Right atrium auricular region (tissue), 2 donors: ENCODE measurements around the gene EPAS1. TPM values are rescaled to one million over a fixed set of nuclear protein-coding genes. Genes with fewer than 3 reads are reported as not detected.

Experiments
- DNase-seq: peaks from one replicate; pipeline ENCODE4 v3.0.0-alpha.2; 2019; ENCODE audit warnings: low spot score
- H3K27ac ChIP-seq, 2 donors: fragments of 200-600 bp; sonication (generic); 1 replicate in 1 of 2; 2 replicates in 1 of 2; pipeline ENCODE4 v1.5.1; 2016 to 2019
- H3K27me3 ChIP-seq, 2 donors: fragments of 200-600 bp; sonication (generic); one replicate each; pipeline versions ENCODE4 v1.5.1 to v1.6.0; 2017 to 2019
- H3K36me3 ChIP-seq: fragments of 200-600 bp; sonication (generic); one replicate; pipeline ENCODE4 v1.5.1; 2016
- H3K4me1 ChIP-seq, 2 donors: fragments of 200-600 bp; sonication (generic); one replicate each; pipeline versions ENCODE4 v1.5.1 to v1.6.0; 2017 to 2019
- H3K4me3 ChIP-seq, 2 donors: fragments of 200-600 bp; sonication (generic); 1 replicate in 1 of 2; 2 replicates in 1 of 2; pipeline ENCODE4 v1.5.1; 2017 to 2019; ENCODE audit warnings: mild to moderate bottlenecking in 1 of 2, moderate library complexity in 1 of 2
- H3K9me3 ChIP-seq, 2 donors: fragments of 200-600 bp; sonication (generic); one replicate each; pipeline ENCODE4 v1.5.1; 2019
- total RNA-seq, 2 donors: library from RNA; depleted of rRNA; stranded (reverse); fragments of >200 nt; gene quantifications; one replicate each; pipeline ENCODE4 v1.1.0, GENCODE V29; 2016
- TF ChIP-seq, protein P1 (sequence below), 2 donors: fragments of 200-600 bp; sonication (generic); IDR thresholded peaks; one replicate each; pipeline ENCODE4 v1.5.1; 2019; ENCODE audit warnings: antibody characterized with exemption in 2 of 2

EPAS1 gene
- total RNA-seq, 2 donors from 2014 or later, result 257 to 311 TPM

DNA sequence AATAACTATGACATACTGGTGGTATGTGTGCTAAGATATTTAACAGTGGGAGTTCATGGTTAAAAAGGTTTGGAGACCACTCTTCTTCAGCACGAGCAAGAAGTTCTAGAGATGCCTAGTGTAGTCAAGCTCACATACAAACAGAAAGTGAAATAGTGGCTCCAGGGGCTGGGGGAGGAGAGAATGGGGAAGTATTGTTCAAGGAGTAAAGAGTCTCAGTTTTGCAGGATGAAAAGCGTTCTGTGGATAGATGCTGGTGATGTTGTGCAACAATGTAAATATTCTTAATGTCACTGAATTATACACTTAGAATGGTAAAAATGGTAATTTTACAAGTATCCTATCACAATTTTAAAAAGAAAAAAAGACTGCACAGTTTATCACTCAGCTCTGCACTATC, 29.0 kb upstream of the EPAS1 start:
- H3K9me3 ChIP-seq, result no peaks in the 10 kb centered on the region
- H3K4me1 ChIP-seq, result peaks cover 0 to 30% of the 10 kb centered on the region in 2 donors
- no peaks in the 10 kb centered on the region for H3K36me3 ChIP-seq
- no peaks in the 10 kb centered on the region for H3K27me3 ChIP-seq
- DNase-seq, result no peak
- H3K27ac ChIP-seq, result no peak overlapping the region
- TF ChIP-seq, protein P1, sequence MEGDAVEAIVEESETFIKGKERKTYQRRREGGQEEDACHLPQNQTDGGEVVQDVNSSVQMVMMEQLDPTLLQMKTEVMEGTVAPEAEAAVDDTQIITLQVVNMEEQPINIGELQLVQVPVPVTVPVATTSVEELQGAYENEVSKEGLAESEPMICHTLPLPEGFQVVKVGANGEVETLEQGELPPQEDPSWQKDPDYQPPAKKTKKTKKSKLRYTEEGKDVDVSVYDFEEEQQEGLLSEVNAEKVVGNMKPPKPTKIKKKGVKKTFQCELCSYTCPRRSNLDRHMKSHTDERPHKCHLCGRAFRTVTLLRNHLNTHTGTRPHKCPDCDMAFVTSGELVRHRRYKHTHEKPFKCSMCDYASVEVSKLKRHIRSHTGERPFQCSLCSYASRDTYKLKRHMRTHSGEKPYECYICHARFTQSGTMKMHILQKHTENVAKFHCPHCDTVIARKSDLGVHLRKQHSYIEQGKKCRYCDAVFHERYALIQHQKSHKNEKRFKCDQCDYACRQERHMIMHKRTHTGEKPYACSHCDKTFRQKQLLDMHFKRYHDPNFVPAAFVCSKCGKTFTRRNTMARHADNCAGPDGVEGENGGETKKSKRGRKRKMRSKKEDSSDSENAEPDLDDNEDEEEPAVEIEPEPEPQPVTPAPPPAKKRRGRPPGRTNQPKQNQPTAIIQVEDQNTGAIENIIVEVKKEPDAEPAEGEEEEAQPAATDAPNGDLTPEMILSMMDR (IDR thresholded peaks at IDR 0.05), result no peak
- H3K4me3 ChIP-seq, result no peak overlapping the region

DNA sequence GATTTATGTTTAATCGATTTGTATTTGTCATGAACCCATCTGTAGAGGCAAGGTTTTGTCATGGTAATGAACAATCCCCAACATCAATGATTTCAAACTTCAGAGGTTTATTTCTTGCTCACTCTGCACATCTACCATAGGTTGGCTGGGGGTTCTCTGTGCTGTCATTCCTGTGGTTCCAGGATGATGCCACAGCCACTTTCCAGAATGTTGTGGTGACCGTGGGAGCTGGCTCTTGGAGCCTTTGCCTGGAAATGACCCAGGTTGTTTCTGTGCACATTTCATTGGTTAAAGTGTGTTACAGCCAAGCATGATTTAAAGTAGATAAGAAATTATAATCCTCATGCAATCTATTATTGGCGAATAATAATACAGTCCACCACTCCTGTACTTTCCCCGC, 28.2 kb upstream of the EPAS1 start:
- H3K9me3 ChIP-seq, result no peaks in the 10 kb centered on the region
- peak overlapping the region in 1 of 2 donors; percentile 54 for H3K27ac ChIP-seq
- no peak overlapping the region for H3K4me3 ChIP-seq
- TF ChIP-seq, protein P1 (IDR thresholded peaks at IDR 0.05), result no peak
- DNase-seq, result no peak
- H3K36me3 ChIP-seq, result no peaks in the 10 kb centered on the region
- H3K27me3 ChIP-seq, result no peaks in the 10 kb centered on the region
- H3K4me1 ChIP-seq, result peaks cover 0 to 38% of the 10 kb centered on the region in 2 donors

DNA sequence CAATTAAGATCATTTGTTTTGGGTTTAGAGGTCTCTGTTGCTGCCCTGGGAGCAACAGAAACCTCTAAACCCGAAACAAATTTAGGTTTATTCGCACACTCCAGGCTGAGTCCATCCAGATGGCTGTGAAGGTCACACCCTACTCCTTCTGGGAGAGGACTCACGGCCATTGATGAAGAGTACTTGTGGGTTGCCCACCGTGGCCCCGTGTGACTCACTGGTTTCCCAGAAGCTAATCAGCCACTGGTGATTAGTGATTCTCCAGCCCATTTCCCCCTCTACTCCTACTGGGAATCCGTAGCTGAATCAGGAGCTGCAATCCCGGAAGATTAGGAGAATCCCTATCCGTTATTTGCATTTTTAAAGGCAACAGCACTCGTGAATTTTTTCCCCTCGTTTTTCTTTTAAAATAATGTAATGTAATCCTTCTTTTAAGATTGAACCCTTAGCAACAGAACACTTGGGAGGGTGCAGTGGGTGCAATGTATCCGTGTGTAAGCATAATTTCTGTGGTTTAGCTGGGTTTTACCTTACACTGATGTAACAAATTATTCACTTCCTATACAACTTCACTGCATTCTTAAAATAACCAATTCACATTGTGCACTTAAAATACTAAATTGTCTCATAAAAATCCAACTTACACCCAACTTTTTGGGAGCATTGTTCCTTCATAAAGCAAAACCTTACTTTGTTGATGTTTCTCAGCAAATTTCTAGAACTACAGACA, 27.5 kb upstream of the EPAS1 start:
- H3K27me3 ChIP-seq, result no peaks in the 10 kb centered on the region
- peak overlapping the region in 1 of 2 donors; percentile 54 for H3K27ac ChIP-seq
- H3K36me3 ChIP-seq, result no peaks in the 10 kb centered on the region
- no peaks in the 10 kb centered on the region for H3K9me3 ChIP-seq
- no peak overlapping the region for H3K4me3 ChIP-seq
- DNase-seq, result no peak
- peaks cover 0 to 45% of the 10 kb centered on the region in 2 donors for H3K4me1 ChIP-seq
- TF ChIP-seq, protein P1 (IDR thresholded peaks at IDR 0.05), result no peak

DNA sequence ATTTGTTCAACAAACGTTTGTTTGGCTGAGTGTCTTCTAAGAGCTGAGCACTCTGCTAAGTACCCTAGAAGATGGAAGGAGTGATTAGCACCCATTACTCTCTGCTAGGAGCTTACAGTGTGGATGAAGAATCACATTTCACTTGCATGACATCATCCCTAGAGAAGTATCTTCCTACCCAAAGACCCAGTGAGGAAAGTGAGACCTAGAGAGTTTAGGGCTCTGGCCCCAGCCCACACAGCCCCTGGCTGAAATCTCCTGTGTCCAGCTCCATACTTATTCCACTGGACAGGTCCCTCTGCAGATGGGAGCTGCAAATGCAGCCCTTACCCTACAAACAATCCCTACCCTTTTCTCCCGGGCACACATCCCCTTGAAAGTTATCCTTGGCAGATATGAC, 26.8 kb upstream of the EPAS1 start:
- no peak for DNase-seq
- TF ChIP-seq, protein P1 (IDR thresholded peaks at IDR 0.05), result no peak
- no peaks in the 10 kb centered on the region for H3K9me3 ChIP-seq
- H3K27me3 ChIP-seq, result no peaks in the 10 kb centered on the region
- H3K4me3 ChIP-seq, result no peak overlapping the region
- H3K4me1 ChIP-seq, result peaks cover 0 to 49% of the 10 kb centered on the region in 2 donors
- H3K36me3 ChIP-seq, result no peaks in the 10 kb centered on the region
- H3K27ac ChIP-seq, result no peak overlapping the region

DNA sequence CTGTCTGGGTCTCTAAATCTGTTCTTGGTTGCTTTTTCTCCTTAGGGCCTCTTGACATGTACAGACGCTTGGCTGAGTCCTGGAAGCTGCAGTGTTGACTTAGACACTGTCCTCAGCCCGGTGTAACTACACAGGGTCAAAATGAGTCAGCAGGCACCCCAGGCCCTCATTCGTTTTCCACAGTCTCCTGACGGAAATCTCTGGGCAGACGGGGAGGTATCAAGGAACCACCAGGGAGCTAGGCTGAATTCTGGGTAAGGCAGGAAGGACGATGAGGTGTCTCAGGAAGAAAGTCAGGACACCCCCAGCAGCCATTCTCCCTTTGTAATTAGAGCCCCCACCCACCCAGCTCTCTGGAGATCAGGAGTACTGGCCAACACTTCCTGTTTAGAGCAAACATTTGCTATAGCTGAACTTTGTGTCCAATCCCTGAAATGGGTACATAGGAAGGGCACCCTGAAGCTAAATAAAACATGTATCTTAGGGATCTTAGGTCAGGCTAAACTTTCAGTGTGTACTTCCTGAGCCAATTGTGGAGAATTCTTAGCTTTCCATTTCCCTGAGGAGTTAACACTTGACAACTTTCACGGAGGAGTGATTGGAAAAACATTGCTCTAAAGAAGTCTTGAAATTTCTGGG, 23.9 kb upstream of the EPAS1 start:
- Histone ChIP-seq H3K36me3 (no peaks in the 10 kb centered on the region), H3K27me3 (no peaks in the 10 kb centered on the region), H3K27ac (peak overlapping the region; percentile 27 to 38), H3K4me1 (peaks cover 0 to 58% of the 10 kb centered on the region in 2 donors), H3K9me3 (no peaks in the 10 kb centered on the region), H3K4me3 (no peak overlapping the region)
- TF ChIP-seq, protein P1 (IDR thresholded peaks at IDR 0.05), result no peak
- no peak for DNase-seq
